ENCODE measurements around the gene CA5A.

The CA5A gene

GRCh38 chr16:87973717-87974116 lies 37.4 kb upstream of the CA5A start:
- no peak overlapping the region for H3K27ac ChIP-seq (ENCODE audit: insufficient read depth in 1 of 2, low read depth in 1 of 2, low read length in 2 of 2, poor library complexity in 1 of 2, severe bottlenecking in 2 of 2)
- POLR2A ChIA-PET: no interaction called here
- H3K9me3 ChIP-seq (ENCODE audit: control extremely low read depth in 1 of 5, control insufficient read depth in 4 of 5, insufficient read depth in 2 of 5, low read depth in 1 of 5, low read length in 4 of 5): peaks cover 0 to 17% (median 9%) of the 10 kb centered on the region in 5 experiments
- WGBS (ENCODE audit: insufficient coverage): 38% methylated on average over 1 of the region's 3 CpGs
- DNase-seq: no peak
- H3K36me3 ChIP-seq (ENCODE audit: control insufficient read depth in 4 of 4, insufficient read depth in 4 of 4, low read length in 3 of 4): peaks cover 4 to 23% (median 14%) of the 10 kb centered on the region in 4 experiments
- no peaks in the 10 kb centered on the region for H3K27me3 ChIP-seq (replicated peaks in 2 of 5; ENCODE audit: control insufficient read depth in 4 of 5, insufficient read depth in 5 of 5, low read length in 4 of 5)
- CTCF ChIA-PET: interaction anchor here (0.7 to 1.7 kb wide), 3 partner anchors 11 to 22 kb away, joined by 3 to 5 read pairs (median 3); no protein-coding TSS in a partner anchor
- H3K4me3 ChIP-seq (ENCODE audit: control insufficient read depth in 1 of 7, extremely low read depth in 1 of 7, insufficient read depth in 4 of 7, low read depth in 2 of 7, low read length in 6 of 7): peak overlapping the region in 1 of 7 experiments; percentile 38
- peaks cover 3 to 19% (median 9%) of the 10 kb centered on the region in 4 experiments for H3K4me1 ChIP-seq (ENCODE audit: control extremely low read depth in 1 of 4, control insufficient read depth in 4 of 4, insufficient read depth in 4 of 4, low read length in 3 of 4)

GRCh38 chr16:87971933-87972332 lies 35.6 kb upstream of the CA5A start:
- Histone ChIP-seq H3K36me3 (ENCODE audit: control insufficient read depth in 4 of 4, insufficient read depth in 4 of 4, low read length in 3 of 4) (peaks cover 4 to 19% (median 14%) of the 10 kb centered on the region in 4 experiments), H3K4me3 (ENCODE audit: control insufficient read depth in 1 of 7, extremely low read depth in 1 of 7, insufficient read depth in 4 of 7, low read depth in 2 of 7, low read length in 6 of 7) (no peak overlapping the region), H3K9me3 (ENCODE audit: control extremely low read depth in 1 of 5, control insufficient read depth in 4 of 5, insufficient read depth in 2 of 5, low read depth in 1 of 5, low read length in 4 of 5) (peaks cover 0 to 17% (median 9%) of the 10 kb centered on the region in 5 experiments), H3K4me1 (ENCODE audit: control extremely low read depth in 1 of 4, control insufficient read depth in 4 of 4, insufficient read depth in 4 of 4, low read length in 3 of 4) (peaks cover 3 to 24% (median 12%) of the 10 kb centered on the region in 4 experiments), H3K27me3 (replicated peaks in 2 of 5; ENCODE audit: control insufficient read depth in 4 of 5, insufficient read depth in 5 of 5, low read length in 4 of 5) (no peaks in the 10 kb centered on the region), H3K27ac (ENCODE audit: insufficient read depth in 1 of 2, low read depth in 1 of 2, low read length in 2 of 2, poor library complexity in 1 of 2, severe bottlenecking in 2 of 2) (no peak overlapping the region)
- POLR2A ChIA-PET: no interaction called here
- peak in 1 of 3 donors; percentile 47 for DNase-seq
- CTCF ChIA-PET: interaction anchor here (1.7 to 1.9 kb wide), 2 partner anchors 9 to 11 kb away, joined by 5 to 6 read pairs; no protein-coding TSS in a partner anchor
- WGBS (ENCODE audit: insufficient coverage): 100% methylated on average over 2 of the region's 2 CpGs

GRCh38 chr16:87970186-87970585 lies 33.9 kb upstream of the CA5A start:
- ChIA-PET POLR2A (no interaction called here), CTCF (no interaction called here)
- no peak overlapping the region for H3K27ac ChIP-seq (ENCODE audit: insufficient read depth in 1 of 2, low read depth in 1 of 2, low read length in 2 of 2, poor library complexity in 1 of 2, severe bottlenecking in 2 of 2)
- WGBS (ENCODE audit: insufficient coverage): 100% methylated on average over 1 of the region's 3 CpGs
- DNase-seq: no peak
- H3K4me3 ChIP-seq (ENCODE audit: control insufficient read depth in 1 of 7, extremely low read depth in 1 of 7, insufficient read depth in 4 of 7, low read depth in 2 of 7, low read length in 6 of 7): no peak overlapping the region
- H3K4me1 ChIP-seq (ENCODE audit: control extremely low read depth in 1 of 4, control insufficient read depth in 4 of 4, insufficient read depth in 4 of 4, low read length in 3 of 4): peaks cover 3 to 38% (median 26%) of the 10 kb centered on the region in 4 experiments
- H3K36me3 ChIP-seq (ENCODE audit: control insufficient read depth in 4 of 4, insufficient read depth in 4 of 4, low read length in 3 of 4): peaks cover 4 to 16% (median 9%) of the 10 kb centered on the region in 4 experiments
- peaks cover 0 to 17% (median 9%) of the 10 kb centered on the region in 5 experiments for H3K9me3 ChIP-seq (ENCODE audit: control extremely low read depth in 1 of 5, control insufficient read depth in 4 of 5, insufficient read depth in 2 of 5, low read depth in 1 of 5, low read length in 4 of 5)
- no peaks in the 10 kb centered on the region for H3K27me3 ChIP-seq (replicated peaks in 2 of 5; ENCODE audit: control insufficient read depth in 4 of 5, insufficient read depth in 5 of 5, low read length in 4 of 5)

GRCh38 chr16:87968541-87968940 lies 32.2 kb upstream of the CA5A start:
- POLR2A ChIA-PET: interaction anchor here (0.6 to 0.7 kb wide), 2 partner anchors 17 to 589 kb away, joined by 3 read pairs; partner anchors contain the start of gene BANP
- Histone ChIP-seq H3K27me3 (replicated peaks in 2 of 5; ENCODE audit: control insufficient read depth in 4 of 5, insufficient read depth in 5 of 5, low read length in 4 of 5) (no peaks in the 10 kb centered on the region), H3K36me3 (ENCODE audit: control insufficient read depth in 4 of 4, insufficient read depth in 4 of 4, low read length in 3 of 4) (peaks cover 4 to 14% (median 8%) of the 10 kb centered on the region in 4 experiments), H3K9me3 (ENCODE audit: control extremely low read depth in 1 of 5, control insufficient read depth in 4 of 5, insufficient read depth in 2 of 5, low read depth in 1 of 5, low read length in 4 of 5) (peaks cover 0 to 17% (median 9%) of the 10 kb centered on the region in 5 experiments), H3K4me1 (ENCODE audit: control extremely low read depth in 1 of 4, control insufficient read depth in 4 of 4, insufficient read depth in 4 of 4, low read length in 3 of 4) (peaks cover 7 to 43% (median 33%) of the 10 kb centered on the region in 4 experiments), H3K27ac (ENCODE audit: insufficient read depth in 1 of 2, low read depth in 1 of 2, low read length in 2 of 2, poor library complexity in 1 of 2, severe bottlenecking in 2 of 2) (no peak overlapping the region), H3K4me3 (ENCODE audit: control insufficient read depth in 1 of 7, extremely low read depth in 1 of 7, insufficient read depth in 4 of 7, low read depth in 2 of 7, low read length in 6 of 7) (no peak overlapping the region)
- no peak for DNase-seq
- WGBS (ENCODE audit: insufficient coverage): 91% methylated on average over 4 of the region's 7 CpGs
- CTCF ChIA-PET: interaction anchor here (1.0 to 1.3 kb wide), 4 partner anchors 17 to 37 kb away, joined by 3 to 4 read pairs (median 3); partner anchors contain the start of gene BANP

- Histone ChIP-seq H3K4me1 (ENCODE audit: control extremely low read depth in 1 of 4, control insufficient read depth in 4 of 4, insufficient read depth in 4 of 4, low read length in 3 of 4) (peaks cover 7 to 54% (median 48%) of the 10 kb centered on the region in 4 experiments), H3K27me3 (replicated peaks in 2 of 5; ENCODE audit: control insufficient read depth in 4 of 5, insufficient read depth in 5 of 5, low read length in 4 of 5) (no peaks in the 10 kb centered on the region), H3K9me3 (ENCODE audit: control extremely low read depth in 1 of 5, control insufficient read depth in 4 of 5, insufficient read depth in 2 of 5, low read depth in 1 of 5, low read length in 4 of 5) (peaks cover 0 to 9% (median 5%) of the 10 kb centered on the region in 5 experiments), H3K4me3 (ENCODE audit: control insufficient read depth in 1 of 7, extremely low read depth in 1 of 7, insufficient read depth in 4 of 7, low read depth in 2 of 7, low read length in 6 of 7) (peak overlapping the region in 6 of 7 experiments; percentile 28 to 76 (median 52)), H3K36me3 (ENCODE audit: control insufficient read depth in 4 of 4, insufficient read depth in 4 of 4, low read length in 3 of 4) (peaks cover 4 to 13% (median 7%) of the 10 kb centered on the region in 4 experiments), H3K27ac (ENCODE audit: insufficient read depth in 1 of 2, low read depth in 1 of 2, low read length in 2 of 2, poor library complexity in 1 of 2, severe bottlenecking in 2 of 2) (peak overlapping the region; percentile 9 to 74)
- ChIA-PET CTCF (interaction anchor here (0.5 to 1.5 kb wide), 4 partner anchors 10 to 38 kb away, joined by 3 to 4 read pairs (median 3); partner anchors contain the start of gene CA5A), POLR2A (interaction anchor here (0.7 to 0.9 kb wide), 2 partner anchors 10 to 489 kb away, joined by 3 to 4 read pairs; no protein-coding TSS in a partner anchor)
- WGBS (ENCODE audit: insufficient coverage): 3% methylated on average over 12 of the region's 14 CpGs
- DNase-seq: peak in 1 of 3 donors; percentile 48
Observed at GRCh38 chr16:87966685-87967185, 30.4 kb upstream of the CA5A start.

- CTCF ChIA-PET: interaction anchor here (0.5 to 1.5 kb wide), 3 partner anchors 10 to 31 kb away, joined by 3 to 4 read pairs (median 3); partner anchors contain the start of gene CA5A
- no peak for DNase-seq
Observed at GRCh38 chr16:87966064-87966645, 29.8 kb upstream of the CA5A start.

More at GRCh38 chr16:87966064-87966645, 29.8 kb upstream of the CA5A start:
- Histone ChIP-seq H3K36me3 (ENCODE audit: control insufficient read depth in 4 of 4, insufficient read depth in 4 of 4, low read length in 3 of 4) (peaks cover 3 to 9% (median 6%) of the 10 kb centered on the region in 4 experiments), H3K4me3 (ENCODE audit: control insufficient read depth in 1 of 7, extremely low read depth in 1 of 7, insufficient read depth in 4 of 7, low read depth in 2 of 7, low read length in 6 of 7) (peak overlapping the region in 3 of 7 experiments; percentile 60 to 76 (median 71)), H3K9me3 (ENCODE audit: control extremely low read depth in 1 of 5, control insufficient read depth in 4 of 5, insufficient read depth in 2 of 5, low read depth in 1 of 5, low read length in 4 of 5) (peaks cover 0 to 4% (median 2%) of the 10 kb centered on the region in 5 experiments), H3K27ac (ENCODE audit: insufficient read depth in 1 of 2, low read depth in 1 of 2, low read length in 2 of 2, poor library complexity in 1 of 2, severe bottlenecking in 2 of 2) (peak overlapping the region; percentile 9 to 74), H3K27me3 (replicated peaks in 2 of 5; ENCODE audit: control insufficient read depth in 4 of 5, insufficient read depth in 5 of 5, low read length in 4 of 5) (no peaks in the 10 kb centered on the region), H3K4me1 (ENCODE audit: control extremely low read depth in 1 of 4, control insufficient read depth in 4 of 4, insufficient read depth in 4 of 4, low read length in 3 of 4) (peaks cover 7 to 60% (median 51%) of the 10 kb centered on the region in 4 experiments)
- WGBS (ENCODE audit: insufficient coverage): 86% methylated on average over 5 of the region's 5 CpGs
- POLR2A ChIA-PET: interaction anchor here (0.7 kb wide), 1 partner anchor 489 kb away, joined by 4 read pairs; no protein-coding TSS in a partner anchor
